Spleen (tissue), 7 donors: Measurements from ENCODE around the gene MYO15A.
A peak's percentile ranks its signal among the peaks of the same experiment; 100 is the strongest.

Source experiments
- POLR2A ChIP-seq, 3 donors: fragments of 450-650 bp; IDR thresholded peaks; one replicate each; pipeline ENCODE4 v1.5.1; 2017; ENCODE audit warnings: antibody characterized with exemption in 3 of 3, mild to moderate bottlenecking in 1 of 3
- POLR2AphosphoS5 ChIP-seq, 3 donors: sonication (generic); formaldehyde crosslinking; IDR thresholded peaks; one replicate each; pipeline ENCODE4 v1.5.1; 2017; ENCODE audit warnings: antibody characterized with exemption in 3 of 3
- TF ChIP-seq, protein P1 (sequence below), 11 experiments: fragments of 200-600 bp in 7 of 11; fragments of 450-650 bp in 4 of 11; sonication (generic) in 4 of 11; IDR thresholded peaks in 8 of 11; conservative IDR thresholded peaks in 3 of 11; 1 replicate in 7 of 11; 2 replicates in 4 of 11; pipeline versions ENCODE4 v1.4.0 to v1.8.0; 2016 to 2021; ENCODE audit warnings: antibody characterized with exemption in 11 of 11, inconsistent platforms in 4 of 11, mild to moderate bottlenecking in 1 of 11
- donor health status: DM: no; HTN: no; CAD: no; lungs with moderate emphysema.
- donor health status: DM: no; HTN: no; CAD: no.
- donor health status: DM: no; HTN: no; CAD: no.

DNA sequence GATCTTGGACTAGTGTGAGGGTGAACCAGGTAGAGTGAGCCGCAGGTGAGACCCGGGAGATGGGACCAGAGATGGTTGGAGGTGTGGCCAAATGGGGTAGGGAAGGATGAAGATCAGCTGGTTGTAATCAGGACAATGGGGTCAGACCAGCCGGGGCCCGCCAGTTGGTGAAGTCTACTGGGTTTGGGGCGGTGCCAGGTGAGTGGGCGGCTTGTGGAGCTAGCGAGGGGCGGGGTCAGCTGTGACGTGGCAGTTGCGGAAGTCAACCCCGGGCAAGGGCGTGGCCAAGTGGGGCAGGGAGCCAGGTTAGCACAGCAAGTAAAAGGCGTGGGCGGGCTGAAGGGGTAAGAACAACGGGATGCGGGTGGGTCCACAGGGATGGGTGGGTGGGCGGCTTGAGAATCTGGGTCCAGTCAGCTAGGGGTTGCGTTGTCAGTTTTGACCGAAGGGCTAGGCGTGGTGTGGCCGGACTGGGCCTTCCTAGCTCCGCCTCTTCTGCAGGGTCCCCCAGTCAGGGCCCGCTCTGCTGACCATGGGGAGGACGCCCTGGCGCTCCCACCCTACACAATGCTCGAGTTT, 49.6 kb downstream of the MYO15A start:
- TF ChIP-seq POLR2AphosphoS5 (IDR thresholded peaks at IDR 0.05) = peak; percentile 74 to 87 (median 85)
- TF ChIP-seq, protein P1, sequence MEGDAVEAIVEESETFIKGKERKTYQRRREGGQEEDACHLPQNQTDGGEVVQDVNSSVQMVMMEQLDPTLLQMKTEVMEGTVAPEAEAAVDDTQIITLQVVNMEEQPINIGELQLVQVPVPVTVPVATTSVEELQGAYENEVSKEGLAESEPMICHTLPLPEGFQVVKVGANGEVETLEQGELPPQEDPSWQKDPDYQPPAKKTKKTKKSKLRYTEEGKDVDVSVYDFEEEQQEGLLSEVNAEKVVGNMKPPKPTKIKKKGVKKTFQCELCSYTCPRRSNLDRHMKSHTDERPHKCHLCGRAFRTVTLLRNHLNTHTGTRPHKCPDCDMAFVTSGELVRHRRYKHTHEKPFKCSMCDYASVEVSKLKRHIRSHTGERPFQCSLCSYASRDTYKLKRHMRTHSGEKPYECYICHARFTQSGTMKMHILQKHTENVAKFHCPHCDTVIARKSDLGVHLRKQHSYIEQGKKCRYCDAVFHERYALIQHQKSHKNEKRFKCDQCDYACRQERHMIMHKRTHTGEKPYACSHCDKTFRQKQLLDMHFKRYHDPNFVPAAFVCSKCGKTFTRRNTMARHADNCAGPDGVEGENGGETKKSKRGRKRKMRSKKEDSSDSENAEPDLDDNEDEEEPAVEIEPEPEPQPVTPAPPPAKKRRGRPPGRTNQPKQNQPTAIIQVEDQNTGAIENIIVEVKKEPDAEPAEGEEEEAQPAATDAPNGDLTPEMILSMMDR (IDR thresholded peaks at IDR 0.05 in 8 of 11, conservative IDR thresholded peaks at IDR 0.05 in 3 of 11) = no peak
- TF ChIP-seq POLR2A (IDR thresholded peaks at IDR 0.05) = no peak
